NCI-H1694 (cell line): ENCODE results near the gene CDH4.

Experiments
- DNase-seq: peaks from one replicate; lab custom pipeline; 2025; lab: John Stamatoyannopoulos, UW

Gene CDH4

GRCh38 chr20:61754976-61755778 lies 503.1 kb downstream of the CDH4 start:
- DNase-seq = no peak

GRCh38 chr20:61755971-61756845 lies 504.1 kb downstream of the CDH4 start:
- DNase-seq = no peak

- DNase-seq = no peak
Observed at GRCh38 chr20:61756966-61757677, 505.1 kb downstream of the CDH4 start.

- no peak for DNase-seq
Observed at GRCh38 chr20:61757678-61758563, 505.9 kb downstream of the CDH4 start.

GRCh38 chr20:61758564-61759200 lies 506.6 kb downstream of the CDH4 start:
- DNase-seq = no peak

GRCh38 chr20:61759286-61760065 lies 507.4 kb downstream of the CDH4 start:
- no peak for DNase-seq

- DNase-seq = no peak
Observed at GRCh38 chr20:61760321-61760720, 508.3 kb downstream of the CDH4 start.

- DNase-seq = no peak
Observed at GRCh38 chr20:61760731-61761130, 508.7 kb downstream of the CDH4 start.

GRCh38 chr20:61761453-61762166 lies 509.5 kb downstream of the CDH4 start:
- DNase-seq = no peak

- DNase-seq = no peak
Observed at GRCh38 chr20:61762167-61762710, 510.2 kb downstream of the CDH4 start.

- no peak for DNase-seq
Observed at GRCh38 chr20:61762886-61763739, 511.1 kb downstream of the CDH4 start.

GRCh38 chr20:61763740-61764400 lies 511.8 kb downstream of the CDH4 start:
- no peak for DNase-seq

GRCh38 chr20:61764471-61765025 lies 512.5 kb downstream of the CDH4 start:
- no peak for DNase-seq

- no peak for DNase-seq
Observed at GRCh38 chr20:61765081-61765870, 513.2 kb downstream of the CDH4 start.

- no peak for DNase-seq
Observed at GRCh38 chr20:61765871-61766654, 514.0 kb downstream of the CDH4 start.
